ENCODE measurements around the gene SSBP4. TPM values are rescaled to one million over a fixed set of nuclear protein-coding genes. Genes with fewer than 3 reads are reported as not detected.
A peak's percentile ranks its signal among the peaks of the same experiment; 100 is the strongest.

The SSBP4 gene
- total and polyA plus RNA-seq, 9 of the 15 experiments (the other 6 are each of a cell fraction or from before 2014, with no cell fraction given) = 1.1 to 189 (median 39.0) TPM

- TF ChIP-seq TEAD1 (CRISPR knock-in tag; IDR thresholded peaks at IDR 0.05) = peak in 1 of 2 experiments; percentile 49; a peak in 2 of 4 replicates
- TF ChIP-seq ZBTB1 (CRISPR knock-in tag; IDR thresholded peaks at IDR 0.05; ENCODE audit: borderline replicate concordance, low read depth) = no peak
- TF ChIP-seq KAT7 (CRISPR knock-in tag; IDR thresholded peaks at IDR 0.05; ENCODE audit: borderline replicate concordance) = no peak
- TF ChIP-seq ZNF431 (CRISPR knock-in tag; IDR thresholded peaks at IDR 0.05) = no peak
- peak; percentile 94 for TF ChIP-seq GABPA (tag; conservative IDR thresholded peaks at IDR 0.05; ENCODE audit: low read depth)
- peak; percentile 76 to 90 for TF ChIP-seq KDM1A (IDR thresholded peaks at IDR 0.05)
- no peak for TF ChIP-seq GTF2F1 (IDR thresholded peaks at IDR 0.05; ENCODE audit: low read depth, low read length)
- peak; percentile 36 to 81; a peak in 2 of 4 replicates for TF ChIP-seq ARNT (IDR thresholded peaks at IDR 0.05)
- no peak for TF ChIP-seq E2F5 (CRISPR knock-in tag; IDR thresholded peaks at IDR 0.05)
- TF ChIP-seq TBL1XR1 (IDR thresholded peaks at IDR 0.05; ENCODE audit: low read length in 2 of 2) = no peak
- TF ChIP-seq MYNN (IDR thresholded peaks at IDR 0.05) = no peak
- no peak for TF ChIP-seq MYNN (CRISPR knock-in tag; IDR thresholded peaks at IDR 0.05)
- TF ChIP-seq ZNF592 (IDR thresholded peaks at IDR 0.05) = peak; percentile 37
- no peak for TF ChIP-seq ZNF354B (CRISPR knock-in tag; IDR thresholded peaks at IDR 0.05)
- no peak for TF ChIP-seq ZNF143 (CRISPR knock-in tag; IDR thresholded peaks at IDR 0.05)
- TF ChIP-seq ZNF785 (CRISPR knock-in tag; IDR thresholded peaks at IDR 0.05) = 0 out of 2 replicates have a peak, but pooled peaks have one; percentile 67
- TF ChIP-seq SP2 (IDR thresholded peaks at IDR 0.05; ENCODE audit: extremely low read depth, low read depth, low read length, poor library complexity, severe bottlenecking) = no peak
- TF ChIP-seq JUND (IDR thresholded peaks at IDR 0.05; ENCODE audit: borderline replicate concordance, low read depth, low read length) = no peak
- TF ChIP-seq JUND (tag; IDR thresholded peaks at IDR 0.05; ENCODE audit: borderline replicate concordance, low read depth, low read length) = no peak
- TF ChIP-seq CEBPG (CRISPR knock-in tag; IDR thresholded peaks at IDR 0.05) = no peak
- TF ChIP-seq CEBPG (tag; conservative IDR thresholded peaks at IDR 0.05 in 1 of 2, IDR thresholded peaks at IDR 0.05 in 1 of 2) = no peak
- no peak for TF ChIP-seq FOXO4 (CRISPR knock-in tag; IDR thresholded peaks at IDR 0.05)
- no peak for TF ChIP-seq MAFK (IDR thresholded peaks at IDR 0.05; ENCODE audit: low read length)
- TF ChIP-seq NUFIP1 (IDR thresholded peaks at IDR 0.05; ENCODE audit: partially characterized antibody) = no peak
Observed at GRCh38 chr19:18417250-18418028, 1.8 kb upstream of the SSBP4 start (continued).

Data from K562 (cell line).